AML-193 (cell line): Measurements from ENCODE around the gene COL5A2.

Source experiments
- DNase-seq, 2 experiments: peaks; one replicate each; lab custom pipeline; 2025; lab: John Stamatoyannopoulos, UW

The COL5A2 gene

GRCh38 chr2:188997263-188997662 is 182.3 kb downstream of the COL5A2 start:
- no peak for DNase-seq

- DNase-seq, result no peak
These were observed 186.3 kb downstream of the COL5A2 start for GRCh38 chr2:188993247-188993646.

- no peak for DNase-seq
These were observed 192.7 kb downstream of the COL5A2 start for GRCh38 chr2:188986839-188987238.

GRCh38 chr2:188984680-188985079 is 194.9 kb downstream of the COL5A2 start:
- no peak for DNase-seq

GRCh38 chr2:188984065-188984491 is 195.5 kb downstream of the COL5A2 start:
- DNase-seq, result peak in 1 of 2 experiments; percentile 1

GRCh38 chr2:188983427-188984064 is 196.0 kb downstream of the COL5A2 start:
- DNase-seq, result no peak
